HG03103 (cell line): ENCODE measurements around the gene ZNF202.
"Not testable (repeated sequence)": the region's sequence is repeated elsewhere in the genome, so short reads cannot be mapped to it uniquely, and the experiment has no call there.

Experiments
- ATAC-seq: cut with Tn5 transposase; IDR thresholded peaks from one replicate; pipeline ENCODE4 v1.9.1; 2021; ENCODE audit warnings: low read depth; ENCODE audit not compliant: unreplicated experiment

ZNF202 gene

GRCh38 chr11:123742031-123742723 lies 717 bp upstream of the ZNF202 start:
- ATAC-seq, result no peak

GRCh38 chr11:123740787-123741158 lies 687 bp downstream of the ZNF202 start:
- no peak for ATAC-seq

- ATAC-seq, result no peak
Measured at GRCh38 chr11:123738374-123738773, 3.1 kb downstream of the ZNF202 start.

- no peak for ATAC-seq
Measured at GRCh38 chr11:123736769-123737168, 4.7 kb downstream of the ZNF202 start.

GRCh38 chr11:123729602-123730001 lies 11.9 kb downstream of the ZNF202 start:
- ATAC-seq, result no peak

- ATAC-seq, result no peak
Measured at GRCh38 chr11:123725995-123726655, 15.3 kb downstream of the ZNF202 start.

GRCh38 chr11:123719452-123719851 lies 22.0 kb downstream of the ZNF202 start:
- no peak for ATAC-seq

- ATAC-seq, result no peak
Measured at GRCh38 chr11:123718469-123718868, 23.0 kb downstream of the ZNF202 start.

- no peak for ATAC-seq
Measured at GRCh38 chr11:123718063-123718462, 23.4 kb downstream of the ZNF202 start.

- not testable (repeated sequence) for ATAC-seq
Measured at GRCh38 chr11:123712627-123713026, 28.8 kb downstream of the ZNF202 start.

- no peak for ATAC-seq
Measured at GRCh38 chr11:123707606-123708205, 33.8 kb downstream of the ZNF202 start.

GRCh38 chr11:123707206-123707605 lies 34.3 kb downstream of the ZNF202 start:
- no peak for ATAC-seq

- no peak for ATAC-seq
Measured at GRCh38 chr11:123704341-123704740, 37.1 kb downstream of the ZNF202 start.

GRCh38 chr11:123702696-123703095 lies 38.8 kb downstream of the ZNF202 start:
- ATAC-seq, result no peak

GRCh38 chr11:123702139-123702538 lies 39.3 kb downstream of the ZNF202 start:
- no peak for ATAC-seq

GRCh38 chr11:123700772-123701171 lies 40.7 kb downstream of the ZNF202 start:
- no peak for ATAC-seq

GRCh38 chr11:123698546-123699127 lies 42.8 kb downstream of the ZNF202 start:
- no peak for ATAC-seq

GRCh38 chr11:123696183-123696582 lies 45.3 kb downstream of the ZNF202 start:
- no peak for ATAC-seq

GRCh38 chr11:123695231-123695630 lies 46.2 kb downstream of the ZNF202 start:
- no peak for ATAC-seq

GRCh38 chr11:123694551-123694950 lies 46.9 kb downstream of the ZNF202 start:
- ATAC-seq, result no peak

GRCh38 chr11:123692961-123693360 lies 48.5 kb downstream of the ZNF202 start:
- no peak for ATAC-seq

- no peak for ATAC-seq
Measured at GRCh38 chr11:123690485-123690884, 51.0 kb downstream of the ZNF202 start.
